HCEC 1CT (cell line): ENCODE measurements around the gene PLCH2.

ENCODE experiments used
- DNase-seq: peaks from one replicate; pipeline ENCODE4 v3.0.0-alpha.2; 2017

PLCH2 gene

GRCh38 chr1:2502210-2502609 lies 26.1 kb downstream of the PLCH2 start:
- no peak for DNase-seq

- no peak for DNase-seq
These were observed 26.8 kb downstream of the PLCH2 start for GRCh38 chr1:2502661-2503553.

- no peak for DNase-seq
These were observed 27.6 kb downstream of the PLCH2 start for GRCh38 chr1:2503554-2504224.

- no peak for DNase-seq
These were observed 28.3 kb downstream of the PLCH2 start for GRCh38 chr1:2504225-2504948.

GRCh38 chr1:2504949-2505272 lies 28.8 kb downstream of the PLCH2 start:
- DNase-seq: no peak

GRCh38 chr1:2505461-2505994 lies 29.4 kb downstream of the PLCH2 start:
- no peak for DNase-seq

GRCh38 chr1:2506007-2506860 lies 30.1 kb downstream of the PLCH2 start:
- no peak for DNase-seq

- DNase-seq: no peak
These were observed 30.9 kb downstream of the PLCH2 start for GRCh38 chr1:2506901-2507565.

GRCh38 chr1:2507744-2508155 lies 31.7 kb downstream of the PLCH2 start:
- no peak for DNase-seq

GRCh38 chr1:2508180-2508579 lies 32.1 kb downstream of the PLCH2 start:
- DNase-seq: no peak

- no peak for DNase-seq
These were observed 32.7 kb downstream of the PLCH2 start for GRCh38 chr1:2508751-2509150.

- no peak for DNase-seq
These were observed 33.5 kb downstream of the PLCH2 start for GRCh38 chr1:2509589-2509988.

GRCh38 chr1:2510366-2511155 lies 34.5 kb downstream of the PLCH2 start:
- no peak for DNase-seq

- no peak for DNase-seq
These were observed 36.9 kb downstream of the PLCH2 start for GRCh38 chr1:2512862-2513421.

GRCh38 chr1:2513939-2514652 lies 38.0 kb downstream of the PLCH2 start:
- no peak for DNase-seq

- no peak for DNase-seq
These were observed 39.0 kb downstream of the PLCH2 start for GRCh38 chr1:2514863-2515762.

- DNase-seq: no peak
These were observed 39.6 kb downstream of the PLCH2 start for GRCh38 chr1:2515763-2516080.

GRCh38 chr1:2516124-2516523 lies 40.0 kb downstream of the PLCH2 start:
- DNase-seq: no peak

GRCh38 chr1:2516946-2517345 lies 40.9 kb downstream of the PLCH2 start:
- no peak for DNase-seq
